Mesothelial cell of epicardium (in vitro differentiated cells): ENCODE data around the gene XPNPEP1. TPM values are rescaled to one million over a fixed set of nuclear protein-coding genes. Genes with fewer than 3 reads are reported as not detected.

ENCODE experiments used
- DNase-seq, 2 experiments: peaks; one replicate each; pipeline ENCODE4 v3.0.0; 2021; ENCODE audit warnings: low spot score in 2 of 2; ENCODE audit not compliant: unreplicated experiment in 2 of 2
- H3K27ac Mint-ChIP-seq: 2 replicates; pipeline ENCODE4 v1.8.0; 2021; ENCODE audit warnings: mixed read lengths
- H3K27me3 Mint-ChIP-seq: 2 replicates; pipeline ENCODE4 v1.8.0; 2021; ENCODE audit warnings: low read depth, mixed read lengths
- H3K36me3 Mint-ChIP-seq: 2 replicates; pipeline ENCODE4 v1.8.0; 2021; ENCODE audit warnings: mixed read lengths
- H3K4me1 Mint-ChIP-seq: 2 replicates; pipeline ENCODE4 v1.8.0; 2021; ENCODE audit warnings: mixed read lengths
- H3K4me3 Mint-ChIP-seq: 2 replicates; pipeline ENCODE4 v1.8.0; 2021; ENCODE audit warnings: mild to moderate bottlenecking, moderate library complexity, mixed read lengths
- H3K9me3 Mint-ChIP-seq: 2 replicates; pipeline ENCODE4 v1.8.0; 2021; ENCODE audit warnings: mixed read lengths
- total RNA-seq: library from RNA; stranded (reverse); gene quantifications from 3 replicates; pipeline ENCODE4 v1.2.1, GENCODE V29; 2021
- TF ChIP-seq, protein P1 (sequence below): fragments of 200-600 bp; sonication (generic); IDR thresholded peaks from one replicate; pipeline ENCODE4 v1.5.0; 2021; ENCODE audit warnings: antibody characterized with exemption; ENCODE audit not compliant: unreplicated experiment

XPNPEP1 gene
- total RNA-seq, 1 donor from 2014 or later: 87.7 TPM

DNA sequence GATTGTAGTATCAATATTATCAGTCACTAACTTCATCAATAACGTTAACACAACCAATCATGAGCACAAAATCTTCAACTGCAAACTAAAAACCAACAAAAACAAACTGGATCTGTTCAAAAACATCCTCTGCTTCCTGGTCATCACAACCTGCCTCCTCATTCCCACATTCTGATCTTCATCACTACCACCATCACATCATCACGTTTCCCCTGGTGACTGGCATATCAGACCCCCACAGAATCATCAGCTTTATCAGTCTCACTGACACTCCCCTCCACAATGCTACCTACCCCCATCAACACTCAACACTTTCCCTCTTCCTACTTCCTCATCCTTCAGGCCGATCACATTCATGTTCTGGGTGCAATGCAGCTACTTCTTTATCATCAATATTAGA, 11.4 kb downstream of the XPNPEP1 start:
- TF ChIP-seq, protein P1, sequence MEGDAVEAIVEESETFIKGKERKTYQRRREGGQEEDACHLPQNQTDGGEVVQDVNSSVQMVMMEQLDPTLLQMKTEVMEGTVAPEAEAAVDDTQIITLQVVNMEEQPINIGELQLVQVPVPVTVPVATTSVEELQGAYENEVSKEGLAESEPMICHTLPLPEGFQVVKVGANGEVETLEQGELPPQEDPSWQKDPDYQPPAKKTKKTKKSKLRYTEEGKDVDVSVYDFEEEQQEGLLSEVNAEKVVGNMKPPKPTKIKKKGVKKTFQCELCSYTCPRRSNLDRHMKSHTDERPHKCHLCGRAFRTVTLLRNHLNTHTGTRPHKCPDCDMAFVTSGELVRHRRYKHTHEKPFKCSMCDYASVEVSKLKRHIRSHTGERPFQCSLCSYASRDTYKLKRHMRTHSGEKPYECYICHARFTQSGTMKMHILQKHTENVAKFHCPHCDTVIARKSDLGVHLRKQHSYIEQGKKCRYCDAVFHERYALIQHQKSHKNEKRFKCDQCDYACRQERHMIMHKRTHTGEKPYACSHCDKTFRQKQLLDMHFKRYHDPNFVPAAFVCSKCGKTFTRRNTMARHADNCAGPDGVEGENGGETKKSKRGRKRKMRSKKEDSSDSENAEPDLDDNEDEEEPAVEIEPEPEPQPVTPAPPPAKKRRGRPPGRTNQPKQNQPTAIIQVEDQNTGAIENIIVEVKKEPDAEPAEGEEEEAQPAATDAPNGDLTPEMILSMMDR: no peak
- Mint-ChIP-seq H3K9me3 (peaks cover 9% of the 10 kb centered on the region), H3K4me1 (peaks cover 8% of the 10 kb centered on the region), H3K27me3 (no peaks in the 10 kb centered on the region), H3K4me3 (no peak overlapping the region), H3K36me3 (peaks cover 38% of the 10 kb centered on the region), H3K27ac (no peak overlapping the region)
- no peak for DNase-seq

DNA sequence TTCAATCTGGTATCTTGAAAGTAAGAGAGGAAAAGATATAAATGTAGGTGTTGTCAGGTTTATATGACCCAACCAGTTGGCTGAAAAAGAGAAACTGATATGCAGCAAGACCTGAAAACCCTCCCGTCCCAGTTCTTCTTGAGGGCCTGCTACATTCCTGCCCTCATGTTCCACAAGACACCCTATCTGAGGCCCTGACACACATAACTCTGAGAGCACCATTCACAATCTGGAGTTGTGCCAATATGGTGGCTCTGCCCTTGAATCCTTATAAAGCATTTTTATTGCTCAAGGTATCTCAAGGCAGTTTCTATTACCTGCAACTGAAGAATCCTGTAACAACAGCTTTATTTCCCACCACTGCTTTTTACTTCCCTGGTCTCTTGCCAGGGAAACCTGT, 17.0 kb downstream of the XPNPEP1 start:
- H3K27me3 Mint-ChIP-seq: no peaks in the 10 kb centered on the region
- H3K27ac Mint-ChIP-seq: no peak overlapping the region
- no peak overlapping the region for H3K4me3 Mint-ChIP-seq
- peaks cover 41% of the 10 kb centered on the region for H3K36me3 Mint-ChIP-seq
- no peak for DNase-seq
- H3K9me3 Mint-ChIP-seq: no peaks in the 10 kb centered on the region
- TF ChIP-seq, protein P1: no peak
- peaks cover 6% of the 10 kb centered on the region for H3K4me1 Mint-ChIP-seq

DNA sequence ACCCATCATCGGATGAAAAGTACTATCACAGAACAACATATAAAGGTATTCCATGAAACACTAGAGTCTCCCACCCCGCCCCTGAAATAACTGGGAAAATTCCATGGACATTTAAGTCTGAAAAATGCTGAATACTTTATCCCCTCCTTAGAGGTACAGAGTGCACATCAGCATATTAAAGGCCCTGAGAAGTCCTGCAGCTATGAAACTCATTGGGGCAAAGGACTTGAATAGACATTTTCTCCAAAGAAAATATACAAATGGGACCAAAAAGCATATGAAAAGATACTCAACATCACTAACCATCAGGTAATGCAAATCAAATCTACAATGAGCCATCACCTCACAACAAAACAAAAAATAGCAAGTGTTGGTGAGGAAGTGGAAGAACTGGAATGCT, 18.9 kb downstream of the XPNPEP1 start:
- TF ChIP-seq, protein P1: no peak
- Mint-ChIP-seq H3K27ac (no peak overlapping the region), H3K27me3 (no peaks in the 10 kb centered on the region), H3K4me3 (no peak overlapping the region), H3K9me3 (no peaks in the 10 kb centered on the region), H3K4me1 (peaks cover 6% of the 10 kb centered on the region), H3K36me3 (peaks cover 45% of the 10 kb centered on the region)
- no peak for DNase-seq

DNA sequence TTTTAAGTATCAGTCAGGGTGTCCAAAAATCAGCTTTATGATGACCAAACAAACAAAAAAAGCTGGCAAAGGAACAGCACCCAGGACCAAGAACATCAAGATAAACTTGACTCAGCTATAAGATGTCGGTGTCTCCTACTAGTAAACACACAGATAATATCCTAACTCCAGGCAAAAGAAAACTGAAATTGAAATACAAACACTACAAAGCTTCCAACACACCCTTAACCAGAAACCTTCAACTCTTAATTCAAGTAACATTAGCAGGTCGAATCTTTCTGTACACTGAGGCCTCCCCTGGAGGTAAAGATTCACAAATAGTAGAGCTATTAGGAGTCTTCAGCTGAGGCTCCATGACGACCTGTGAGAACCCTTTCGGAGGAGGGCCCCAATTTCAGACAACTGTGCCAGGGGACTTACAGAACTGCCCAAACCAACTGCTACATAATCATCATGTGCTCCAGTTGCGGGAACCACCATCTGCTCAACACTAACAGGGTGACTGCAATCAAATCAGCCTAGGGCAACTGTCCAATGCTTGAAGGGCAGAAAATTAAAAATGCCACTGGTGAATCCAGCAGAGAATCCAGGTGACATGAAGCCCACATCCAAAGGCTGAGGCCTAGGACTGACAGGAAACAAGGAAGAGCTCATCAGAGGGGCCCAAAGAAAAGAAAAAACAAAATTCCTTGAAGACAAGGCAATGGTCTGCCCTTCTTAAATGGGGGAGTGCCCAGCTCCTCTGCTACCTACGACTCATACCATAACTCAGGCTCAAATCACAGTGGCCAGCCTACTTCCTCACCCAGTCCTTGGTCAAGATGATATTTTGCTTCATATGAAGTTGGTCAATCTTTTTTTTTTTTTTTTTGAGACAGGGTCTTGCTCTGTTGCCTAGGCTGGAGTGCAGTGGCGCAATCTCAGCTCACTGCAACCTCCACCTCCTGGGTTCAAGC, 20.0 kb downstream of the XPNPEP1 start:
- no peak for DNase-seq
- Mint-ChIP-seq H3K4me3 (no peak overlapping the region), H3K27ac (peak overlapping the region; percentile 41), H3K9me3 (no peaks in the 10 kb centered on the region), H3K36me3 (peaks cover 51% of the 10 kb centered on the region), H3K4me1 (peaks cover 7% of the 10 kb centered on the region), H3K27me3 (no peaks in the 10 kb centered on the region)
- TF ChIP-seq, protein P1: no peak

DNA sequence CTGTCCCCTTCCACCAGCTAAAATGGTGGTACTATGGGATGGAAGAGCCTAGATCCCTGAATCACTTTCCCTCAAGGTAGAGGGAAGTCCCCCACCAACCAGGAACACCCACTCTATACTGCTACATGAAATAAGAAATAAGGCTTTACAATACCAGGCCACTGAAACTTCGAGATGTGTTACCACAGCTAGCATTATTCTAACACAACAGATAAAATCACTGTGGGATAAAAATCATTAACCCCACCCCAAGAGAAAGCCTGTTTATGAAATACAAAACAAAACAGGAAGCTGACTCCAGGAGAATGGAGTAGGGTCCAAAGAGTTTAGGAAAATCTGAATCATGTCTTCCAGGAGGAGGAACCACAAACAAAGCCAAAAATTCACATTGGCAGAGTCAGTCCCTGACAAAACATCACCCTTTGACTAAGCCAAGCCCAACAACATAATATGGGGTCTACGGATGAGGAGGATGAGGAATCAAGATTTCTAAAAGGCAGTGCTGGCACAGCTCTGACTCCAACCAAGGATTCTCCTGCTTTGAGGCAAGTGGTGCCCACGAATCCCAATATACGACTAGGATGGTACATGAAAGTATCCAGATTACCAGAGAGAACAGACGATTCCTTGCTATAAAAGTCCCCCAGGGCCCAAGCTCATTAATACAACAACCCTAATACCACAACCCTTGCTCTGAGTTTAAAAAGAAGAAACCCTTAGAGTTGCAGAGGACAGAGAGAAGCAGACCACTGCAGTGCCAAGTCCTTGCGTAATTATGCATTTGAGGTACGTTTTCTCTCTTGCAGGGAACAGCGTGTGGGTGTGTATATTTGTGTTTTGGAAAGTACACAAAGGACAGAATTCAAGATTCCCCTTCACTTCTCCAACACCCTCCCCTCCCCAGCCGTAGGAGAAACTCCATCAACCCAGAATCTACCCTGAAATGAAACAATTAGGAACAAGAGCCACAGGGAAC, 23.7 kb downstream of the XPNPEP1 start:
- Mint-ChIP-seq H3K36me3 (peaks cover 38% of the 10 kb centered on the region), H3K4me1 (peaks cover 20% of the 10 kb centered on the region), H3K4me3 (no peak overlapping the region), H3K27ac (no peak overlapping the region), H3K27me3 (no peaks in the 10 kb centered on the region), H3K9me3 (peaks cover 5% of the 10 kb centered on the region)
- TF ChIP-seq, protein P1: no peak
- no peak for DNase-seq
